SK-N-SH (cell line): ENCODE results near the gene PITX1. TPM values are rescaled to one million over a fixed set of nuclear protein-coding genes. Genes with fewer than 3 reads are reported as not detected.

Source experiments
- CTCF ChIA-PET: fragments of 300-600, 350-600 bp; formaldehyde crosslinking; extraction: SDS; loops from one replicate; lab custom pipeline; 2021; lab: Yijun Ruan, JAX
- POLR2A ChIA-PET: fragments of 350-600 bp; sonication (Branson Sonifier 250); formaldehyde crosslinking; extraction: SDS; loops from one replicate; lab custom pipeline; 2020; ENCODE audit warnings: antibody characterized with exemption, inconsistent platforms; lab: Yijun Ruan, JAX
- DNase-seq: peaks from one replicate; pipeline ENCODE4 v3.0.0; 2012
- H2AFZ ChIP-seq: fragments of 200-600 bp; sonication (generic); 2 replicates; pipeline ENCODE4 v1.8.1; 2016; ENCODE audit warnings: antibody characterized with exemption, mild to moderate bottlenecking, low read depth
- H3F3A ChIP-seq: fragments of 200-600 bp; sonication (generic); replicated peaks from 2 replicates; pipeline ENCODE3; 2016; ENCODE audit warnings: antibody characterized with exemption, mild to moderate bottlenecking; ENCODE audit not compliant: insufficient read depth
- H3K27ac ChIP-seq, 2 experiments: fragments of 200-500 bp in 1 of 2; fragments of 200-600 bp in 1 of 2; sonication (Bioruptor generic) in 1 of 2; sonication (generic), shearing (Covaris generic) in 1 of 2; 2 replicates each; pipeline versions ENCODE4 v1.5.1 to v1.6.1; 2014 to 2016; ENCODE audit warnings: low read depth in 2 of 2, inconsistent platforms in 1 of 2, low read length in 1 of 2, mild to moderate bottlenecking in 1 of 2, mixed read lengths in 1 of 2
- H3K27me3 ChIP-seq: fragments of 200-600 bp; sonication (generic), shearing (Covaris generic); 2 replicates; pipeline ENCODE4 v1.6.1; 2016; ENCODE audit warnings: mixed run types; ENCODE audit not compliant: insufficient read depth
- H3K36me3 ChIP-seq, 2 experiments: fragments of 200-500 bp in 1 of 2; fragments of 200-600 bp in 1 of 2; sonication (Bioruptor generic) in 1 of 2; sonication (generic) in 1 of 2; replicated peaks in 1 of 2; 2 replicates each; pipeline versions ENCODE3 to v1.5.1; 2014 to 2016; ENCODE audit warnings: low read length in 1 of 2, mild to moderate bottlenecking in 1 of 2; ENCODE audit not compliant: insufficient read depth in 2 of 2, control insufficient read depth in 1 of 2
- H3K4me1 ChIP-seq, 2 experiments: fragments of 200-500 bp in 1 of 2; fragments of 200-600 bp in 1 of 2; sonication (Bioruptor generic) in 1 of 2; sonication (generic), shearing (Covaris generic) in 1 of 2; 2 replicates each; pipeline versions ENCODE4 v1.5.1 to v1.6.1; 2014 to 2016; ENCODE audit warnings: low read depth in 1 of 2, low read length in 1 of 2, mixed run types in 1 of 2; ENCODE audit not compliant: insufficient read depth in 2 of 2, control insufficient read depth in 1 of 2
- H3K4me2 ChIP-seq: fragments of 200-600 bp; sonication (generic), shearing (Covaris generic); 2 replicates; pipeline ENCODE4 v1.6.1; 2017; ENCODE audit warnings: mixed run types
- H3K4me3 ChIP-seq, 2 experiments: fragments of 200-500 bp in 1 of 2; fragments of 200-600 bp in 1 of 2; sonication (Bioruptor generic) in 1 of 2; sonication (generic), shearing (Covaris generic) in 1 of 2; 2 replicates each; pipeline versions ENCODE4 v1.5.1 to v1.8.1; 2014 to 2016; ENCODE audit warnings: low read depth in 2 of 2, inconsistent platforms in 1 of 2, low read length in 1 of 2, mild to moderate bottlenecking in 1 of 2, mixed read lengths in 1 of 2, moderate library complexity in 1 of 2
- H3K79me2 ChIP-seq: fragments of 200-600 bp; sonication (generic); 2 replicates; pipeline ENCODE4 v1.8.1; 2017; ENCODE audit warnings: mild to moderate bottlenecking; ENCODE audit not compliant: insufficient read depth
- H3K9ac ChIP-seq: fragments of 200-600 bp; sonication (generic); 2 replicates; pipeline ENCODE4 v1.6.1; 2017; ENCODE audit warnings: mixed run types
- H3K9me2 ChIP-seq: fragments of 200-600 bp; sonication (generic); 2 replicates; pipeline ENCODE4 v1.6.1; 2017; ENCODE audit warnings: mixed run types
- H3K9me3 ChIP-seq: fragments of 200-600 bp; sonication (generic); 2 replicates; pipeline ENCODE4 v1.6.1; 2017; ENCODE audit warnings: mixed run types, mild to moderate bottlenecking, moderate library complexity
- H4K20me1 ChIP-seq: fragments of 200-600 bp; sonication (generic); 2 replicates; pipeline ENCODE4 v1.6.1; 2017; ENCODE audit warnings: mild to moderate bottlenecking, mixed run types; ENCODE audit not compliant: insufficient read depth
- CTCF ChIP-seq: fragments of 200-600 bp; sonication (generic); IDR thresholded peaks from 2 replicates; pipeline ENCODE4 v1.6.1; 2017; ENCODE audit warnings: antibody characterized with exemption, mild to moderate bottlenecking, moderate library complexity
- ELF1 ChIP-seq: IDR thresholded peaks from 2 replicates; pipeline ENCODE4 v1.4.0; 2012
- EZH2phosphoT487 ChIP-seq: fragments of 200-600 bp; sonication (generic); IDR thresholded peaks from 2 replicates; pipeline ENCODE4 v1.6.1; 2017; ENCODE audit warnings: low read depth, mixed run types, mild to moderate bottlenecking, antibody characterized with exemption, moderate library complexity, borderline replicate concordance
- FOSL2 ChIP-seq: IDR thresholded peaks from 2 replicates; pipeline ENCODE4 v1.4.0; 2012; ENCODE audit warnings: low read depth, mild to moderate bottlenecking, moderate library complexity, borderline replicate concordance
- FOXJ3 ChIP-seq: sonication (generic); formaldehyde crosslinking; IDR thresholded peaks from 2 replicates; pipeline ENCODE4 v1.5.1; 2020; ENCODE audit warnings: mild to moderate bottlenecking, missing genetic modification reagents
- FOXM1 ChIP-seq: IDR thresholded peaks from 2 replicates; pipeline ENCODE4 v1.4.0; 2012; ENCODE audit warnings: low read depth, mild to moderate bottlenecking
- GATA2 ChIP-seq: sonication (generic); formaldehyde crosslinking; IDR thresholded peaks from 2 replicates; pipeline ENCODE4 v1.5.0; 2020; ENCODE audit warnings: mild to moderate bottlenecking, missing genetic modification reagents
- MAX ChIP-seq: IDR thresholded peaks from 2 replicates; pipeline ENCODE4 v1.4.0; 2012; ENCODE audit warnings: low read depth
- POLR2AphosphoS5 ChIP-seq: IDR thresholded peaks from 2 replicates; pipeline ENCODE4 v1.6.1; 2012; ENCODE audit warnings: low read depth, low read length
- RFX5 ChIP-seq: IDR thresholded peaks from 2 replicates; pipeline ENCODE4 v1.6.1; 2012; ENCODE audit warnings: mild to moderate bottlenecking, improper control_type of control experiment, low read length
- SIN3A ChIP-seq: IDR thresholded peaks from 2 replicates; pipeline ENCODE4 v1.6.1; 2012; ENCODE audit warnings: low read depth, mild to moderate bottlenecking, low read length, moderate library complexity, borderline replicate concordance
- SMC3 ChIP-seq: IDR thresholded peaks from 2 replicates; pipeline ENCODE4 v1.6.1; 2012; ENCODE audit warnings: low read depth, low read length, improper control_type of control experiment
- TAF1 ChIP-seq: IDR thresholded peaks from 2 replicates; pipeline ENCODE4 v1.6.1; 2012; ENCODE audit warnings: low read depth, mild to moderate bottlenecking, low read length, moderate library complexity, borderline replicate concordance
- TCF12 ChIP-seq: IDR thresholded peaks from 2 replicates; pipeline ENCODE4 v1.4.0; 2012
- TEAD4 ChIP-seq: IDR thresholded peaks from 2 replicates; pipeline ENCODE4 v1.4.0; 2012; ENCODE audit warnings: mild to moderate bottlenecking, borderline replicate concordance; ENCODE audit not compliant: insufficient read depth
- WGBS: methylation state at CpG from one replicate; pipeline ENCODE4 v1.1.6; 2017; ENCODE audit warnings: low lambda C conversion rate; 5-methylcytosine and 5-hydroxymethylcytosine counted together
- polyA plus RNA-seq, 3 experiments: library from polyadenylated mRNA; depleted of rRNA; stranded (reverse); fragments of >200 nt; gene quantifications; 2 replicates each; pipeline ENCODE4 v1.2.3, GENCODE V29; 2012
- TF ChIP-seq, protein P1 (sequence below): fragments of 150-350 bp; IDR thresholded peaks from 2 replicates; pipeline ENCODE4 v1.6.1; 2017; ENCODE audit warnings: antibody characterized with exemption, low read length, low read depth, borderline replicate concordance
- TF ChIP-seq, protein P2 (sequence below): IDR thresholded peaks from 2 replicates; pipeline ENCODE4 v1.4.0; 2012; ENCODE audit warnings: low read depth, borderline replicate concordance
- TF ChIP-seq, protein P3 (sequence below): IDR thresholded peaks from 2 replicates; pipeline ENCODE4 v1.6.1; 2012; ENCODE audit warnings: mild to moderate bottlenecking, low read depth, low read length, moderate library complexity

The PITX1 gene
- polyA plus RNA-seq, 1 of the 3 experiments (the other 2 are of a cell fraction) = not detected

- ChIA-PET CTCF (interaction anchor here (0.6 to 1.3 kb wide), 3 partner anchors 115 to 140 kb away, joined by 3 read pairs; no protein-coding TSS in a partner anchor), POLR2A (no interaction called here)
- peaks cover 70% of the 10 kb centered on the region for H3K27me3 ChIP-seq
Observed at GRCh38 chr5:135052511-135053145, 18.6 kb upstream of the PITX1 start.

More at GRCh38 chr5:135052511-135053145, 18.6 kb upstream of the PITX1 start:
- DNase-seq = no peak
- Histone ChIP-seq H2AFZ (no peak overlapping the region), H3K79me2 (no peaks in the 10 kb centered on the region), H3K36me3 (no peaks in the 10 kb centered on the region), H3K9me2 (no peaks in the 10 kb centered on the region), H3K27ac (no peak overlapping the region), H3K9me3 (no peaks in the 10 kb centered on the region), H3K4me2 (no peak overlapping the region), H3F3A (no peaks in the 10 kb centered on the region), H3K4me1 (no peaks in the 10 kb centered on the region; a peak in 1 of 4 replicates), H4K20me1 (no peaks in the 10 kb centered on the region), H3K9ac (no peak overlapping the region), H3K4me3 (no peak overlapping the region)
- TF ChIP-seq, protein P1, sequence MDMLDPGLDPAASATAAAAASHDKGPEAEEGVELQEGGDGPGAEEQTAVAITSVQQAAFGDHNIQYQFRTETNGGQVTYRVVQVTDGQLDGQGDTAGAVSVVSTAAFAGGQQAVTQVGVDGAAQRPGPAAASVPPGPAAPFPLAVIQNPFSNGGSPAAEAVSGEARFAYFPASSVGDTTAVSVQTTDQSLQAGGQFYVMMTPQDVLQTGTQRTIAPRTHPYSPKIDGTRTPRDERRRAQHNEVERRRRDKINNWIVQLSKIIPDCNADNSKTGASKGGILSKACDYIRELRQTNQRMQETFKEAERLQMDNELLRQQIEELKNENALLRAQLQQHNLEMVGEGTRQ = no peak
- no peak for TF ChIP-seq FOXJ3 (CRISPR knock-in tag)
- no peak for TF ChIP-seq RFX5
- TF ChIP-seq TEAD4 = no peak
- TF ChIP-seq FOSL2 = no peak
- no peak for TF ChIP-seq EZH2phosphoT487
- no peak for TF ChIP-seq MAX
- no peak for TF ChIP-seq SMC3
- TF ChIP-seq, protein P2, sequence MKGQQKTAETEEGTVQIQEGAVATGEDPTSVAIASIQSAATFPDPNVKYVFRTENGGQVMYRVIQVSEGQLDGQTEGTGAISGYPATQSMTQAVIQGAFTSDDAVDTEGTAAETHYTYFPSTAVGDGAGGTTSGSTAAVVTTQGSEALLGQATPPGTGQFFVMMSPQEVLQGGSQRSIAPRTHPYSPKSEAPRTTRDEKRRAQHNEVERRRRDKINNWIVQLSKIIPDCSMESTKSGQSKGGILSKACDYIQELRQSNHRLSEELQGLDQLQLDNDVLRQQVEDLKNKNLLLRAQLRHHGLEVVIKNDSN = no peak
- no peak for TF ChIP-seq TAF1
- no peak for TF ChIP-seq GATA2 (CRISPR knock-in tag)
- no peak for TF ChIP-seq ELF1
- no peak for TF ChIP-seq SIN3A
- TF ChIP-seq POLR2AphosphoS5 = no peak
- TF ChIP-seq, protein P3, sequence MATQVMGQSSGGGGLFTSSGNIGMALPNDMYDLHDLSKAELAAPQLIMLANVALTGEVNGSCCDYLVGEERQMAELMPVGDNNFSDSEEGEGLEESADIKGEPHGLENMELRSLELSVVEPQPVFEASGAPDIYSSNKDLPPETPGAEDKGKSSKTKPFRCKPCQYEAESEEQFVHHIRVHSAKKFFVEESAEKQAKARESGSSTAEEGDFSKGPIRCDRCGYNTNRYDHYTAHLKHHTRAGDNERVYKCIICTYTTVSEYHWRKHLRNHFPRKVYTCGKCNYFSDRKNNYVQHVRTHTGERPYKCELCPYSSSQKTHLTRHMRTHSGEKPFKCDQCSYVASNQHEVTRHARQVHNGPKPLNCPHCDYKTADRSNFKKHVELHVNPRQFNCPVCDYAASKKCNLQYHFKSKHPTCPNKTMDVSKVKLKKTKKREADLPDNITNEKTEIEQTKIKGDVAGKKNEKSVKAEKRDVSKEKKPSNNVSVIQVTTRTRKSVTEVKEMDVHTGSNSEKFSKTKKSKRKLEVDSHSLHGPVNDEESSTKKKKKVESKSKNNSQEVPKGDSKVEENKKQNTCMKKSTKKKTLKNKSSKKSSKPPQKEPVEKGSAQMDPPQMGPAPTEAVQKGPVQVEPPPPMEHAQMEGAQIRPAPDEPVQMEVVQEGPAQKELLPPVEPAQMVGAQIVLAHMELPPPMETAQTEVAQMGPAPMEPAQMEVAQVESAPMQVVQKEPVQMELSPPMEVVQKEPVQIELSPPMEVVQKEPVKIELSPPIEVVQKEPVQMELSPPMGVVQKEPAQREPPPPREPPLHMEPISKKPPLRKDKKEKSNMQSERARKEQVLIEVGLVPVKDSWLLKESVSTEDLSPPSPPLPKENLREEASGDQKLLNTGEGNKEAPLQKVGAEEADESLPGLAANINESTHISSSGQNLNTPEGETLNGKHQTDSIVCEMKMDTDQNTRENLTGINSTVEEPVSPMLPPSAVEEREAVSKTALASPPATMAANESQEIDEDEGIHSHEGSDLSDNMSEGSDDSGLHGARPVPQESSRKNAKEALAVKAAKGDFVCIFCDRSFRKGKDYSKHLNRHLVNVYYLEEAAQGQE = no peak
- no peak for TF ChIP-seq FOXM1
- TF ChIP-seq CTCF = no peak
- TF ChIP-seq TCF12 = no peak
- WGBS = 25% methylated on average over 5 of the region's 6 CpGs
